HUES64 (cell line): ENCODE results near the gene PSMD6.

Experiments
- H3K27ac ChIP-seq: 2 replicates; pipeline ENCODE4 v1.7.0; 2013; ENCODE audit warnings: low read depth, low read length, inconsistent platforms
- H3K27me3 ChIP-seq: 2 replicates; pipeline ENCODE4 v1.6.1; 2013; ENCODE audit warnings: mild to moderate bottlenecking, low read length; ENCODE audit not compliant: insufficient read depth
- H3K36me3 ChIP-seq: 2 replicates; pipeline ENCODE4 v1.6.1; 2013; ENCODE audit warnings: mild to moderate bottlenecking, low read length; ENCODE audit not compliant: insufficient read depth
- H3K4me1 ChIP-seq: 2 replicates; pipeline ENCODE4 v1.6.1; 2013; ENCODE audit warnings: mild to moderate bottlenecking, low read length, moderate library complexity; ENCODE audit not compliant: insufficient read depth
- H3K4me3 ChIP-seq: 2 replicates; pipeline ENCODE4 v1.5.1; 2013; ENCODE audit warnings: mild to moderate bottlenecking, low read length, moderate library complexity
- H3K9ac ChIP-seq: 2 replicates; pipeline ENCODE4 v1.6.1; 2013; ENCODE audit warnings: mild to moderate bottlenecking, low read depth, low read length
- H3K9me3 ChIP-seq: 2 replicates; pipeline ENCODE4 v1.6.1; 2013; ENCODE audit warnings: low read depth, low read length; ENCODE audit not compliant: insufficient read depth
- WGBS: fragments of 150-250, 120-280 bp; methylation state at CpG from one replicate; pipeline ENCODE4 v1.1.7; 2013; ENCODE audit warnings: missing lambda C conversion rate; 5-methylcytosine and 5-hydroxymethylcytosine counted together

The PSMD6 gene

GRCh38 chr3:64046592-64046991, 23.3 kb upstream of the PSMD6 start:
- no peak overlapping the region for H3K4me3 ChIP-seq
- no peaks in the 10 kb centered on the region for H3K36me3 ChIP-seq
- 86% methylated on average over 3 of the region's 3 CpGs for WGBS
- H3K27me3 ChIP-seq: no peaks in the 10 kb centered on the region
- H3K9ac ChIP-seq: no peak overlapping the region
- H3K9me3 ChIP-seq: no peaks in the 10 kb centered on the region
- H3K27ac ChIP-seq: no peak overlapping the region
- H3K4me1 ChIP-seq: peaks cover 35% of the 10 kb centered on the region

GRCh38 chr3:64042952-64043351, 19.7 kb upstream of the PSMD6 start:
- Histone ChIP-seq H3K9ac (no peak overlapping the region), H3K36me3 (no peaks in the 10 kb centered on the region), H3K4me1 (peaks cover 11% of the 10 kb centered on the region), H3K27ac (no peak overlapping the region), H3K27me3 (no peaks in the 10 kb centered on the region), H3K9me3 (no peaks in the 10 kb centered on the region), H3K4me3 (no peak overlapping the region)
- WGBS: no CpG with 5 or more reads among the region's 1 CpG

- Histone ChIP-seq H3K4me1 (no peaks in the 10 kb centered on the region), H3K9me3 (no peaks in the 10 kb centered on the region), H3K4me3 (no peak overlapping the region), H3K27ac (no peak overlapping the region), H3K36me3 (no peaks in the 10 kb centered on the region), H3K9ac (no peak overlapping the region), H3K27me3 (no peaks in the 10 kb centered on the region)
- 89% methylated on average over 4 of the region's 5 CpGs for WGBS
Measured at GRCh38 chr3:64039981-64040733, 16.9 kb upstream of the PSMD6 start.

GRCh38 chr3:64039332-64039731, 16.0 kb upstream of the PSMD6 start:
- Histone ChIP-seq H3K27me3 (no peaks in the 10 kb centered on the region), H3K4me1 (no peaks in the 10 kb centered on the region), H3K9ac (no peak overlapping the region), H3K4me3 (no peak overlapping the region), H3K27ac (no peak overlapping the region), H3K36me3 (no peaks in the 10 kb centered on the region), H3K9me3 (0 out of 2 replicates have a peak, but pooled peaks cover 2% of the 10 kb centered on the region)
- WGBS: 91% methylated on average over 4 of the region's 4 CpGs

GRCh38 chr3:64038253-64038767, 15.0 kb upstream of the PSMD6 start:
- no peak overlapping the region for H3K27ac ChIP-seq

GRCh38 chr3:64037084-64037483, 13.8 kb upstream of the PSMD6 start:
- H3K36me3 ChIP-seq: no peaks in the 10 kb centered on the region
- H3K27me3 ChIP-seq: no peaks in the 10 kb centered on the region
- no peaks in the 10 kb centered on the region for H3K4me1 ChIP-seq
- 0 out of 2 replicates have a peak, but pooled peaks cover 2% of the 10 kb centered on the region for H3K9me3 ChIP-seq
- H3K27ac ChIP-seq: no peak overlapping the region
- no peak overlapping the region for H3K4me3 ChIP-seq
- 97% methylated on average over 7 of the region's 7 CpGs for WGBS
- no peak overlapping the region for H3K9ac ChIP-seq

More at GRCh38 chr3:64038253-64038767, 15.0 kb upstream of the PSMD6 start:
- no peaks in the 10 kb centered on the region for H3K4me1 ChIP-seq
- 82% methylated on average over 4 of the region's 4 CpGs for WGBS
- H3K9ac ChIP-seq: no peak overlapping the region
- H3K36me3 ChIP-seq: no peaks in the 10 kb centered on the region
- H3K27me3 ChIP-seq: no peaks in the 10 kb centered on the region
- 0 out of 2 replicates have a peak, but pooled peaks cover 2% of the 10 kb centered on the region for H3K9me3 ChIP-seq
- H3K4me3 ChIP-seq: no peak overlapping the region

- Histone ChIP-seq H3K4me1 (peaks cover 16% of the 10 kb centered on the region), H3K4me3 (no peak overlapping the region), H3K27ac (no peak overlapping the region), H3K9me3 (0 out of 2 replicates have a peak, but pooled peaks cover 2% of the 10 kb centered on the region), H3K36me3 (no peaks in the 10 kb centered on the region), H3K27me3 (no peaks in the 10 kb centered on the region), H3K9ac (no peak overlapping the region)
- 95% methylated on average over 2 of the region's 2 CpGs for WGBS
Measured at GRCh38 chr3:64033069-64033468, 9.8 kb upstream of the PSMD6 start.

GRCh38 chr3:64031540-64032508, 8.5 kb upstream of the PSMD6 start:
- no peaks in the 10 kb centered on the region for H3K27me3 ChIP-seq
- H3K36me3 ChIP-seq: no peaks in the 10 kb centered on the region
- 0 out of 2 replicates have a peak overlapping the region, but pooled peaks have one; percentile 32 for H3K9ac ChIP-seq
- no peak overlapping the region for H3K4me3 ChIP-seq
- WGBS: 81% methylated on average over 11 of the region's 13 CpGs
- no peak overlapping the region; the same call in 1 of the 2 replicates for H3K27ac ChIP-seq
- H3K9me3 ChIP-seq: 0 out of 2 replicates have a peak, but pooled peaks cover 2% of the 10 kb centered on the region
- peaks cover 16% of the 10 kb centered on the region for H3K4me1 ChIP-seq

GRCh38 chr3:64030741-64031140, 7.4 kb upstream of the PSMD6 start:
- no peak overlapping the region for H3K27ac ChIP-seq
- 9% methylated on average over 16 of the region's 16 CpGs for WGBS
- H3K9ac ChIP-seq: no peak overlapping the region
- 0 out of 2 replicates have a peak, but pooled peaks cover 2% of the 10 kb centered on the region for H3K9me3 ChIP-seq
- H3K27me3 ChIP-seq: no peaks in the 10 kb centered on the region
- H3K36me3 ChIP-seq: no peaks in the 10 kb centered on the region
- H3K4me1 ChIP-seq: peaks cover 16% of the 10 kb centered on the region
- no peak overlapping the region for H3K4me3 ChIP-seq

- Histone ChIP-seq H3K27ac (no peak overlapping the region), H3K9me3 (no peaks in the 10 kb centered on the region), H3K36me3 (no peaks in the 10 kb centered on the region), H3K4me3 (no peak overlapping the region), H3K9ac (no peak overlapping the region), H3K27me3 (no peaks in the 10 kb centered on the region), H3K4me1 (peaks cover 16% of the 10 kb centered on the region)
- 90% methylated on average over 4 of the region's 4 CpGs for WGBS
Measured at GRCh38 chr3:64029287-64029686, 6.0 kb upstream of the PSMD6 start.

GRCh38 chr3:64028754-64029153, 5.5 kb upstream of the PSMD6 start:
- H3K9ac ChIP-seq: no peak overlapping the region
- H3K9me3 ChIP-seq: no peaks in the 10 kb centered on the region
- peaks cover 16% of the 10 kb centered on the region for H3K4me1 ChIP-seq
- no peaks in the 10 kb centered on the region for H3K27me3 ChIP-seq
- H3K36me3 ChIP-seq: no peaks in the 10 kb centered on the region
- H3K4me3 ChIP-seq: no peak overlapping the region
- WGBS: 70% methylated on average over 3 of the region's 3 CpGs
- no peak overlapping the region for H3K27ac ChIP-seq
